IMR-90 (cell line): ENCODE data around the gene PALLD. TPM values are rescaled to one million over a fixed set of nuclear protein-coding genes. Genes with fewer than 3 reads are reported as not detected.

ENCODE experiments used
- ATAC-seq: fragments of 200-7000 bp; cut with Tn5 transposase; 2 replicates; pipeline ENCODE4 v1.9.1; 2020; ENCODE audit warnings: low read depth, mild to moderate bottlenecking, moderate library complexity
- BruUV-seq: library from RNA; stranded (reverse); fragments of 400-500 nt; replicated peaks from 2 replicates; lab custom pipeline; 2021; lab: Mats Ljungman, UMichigan
- CTCF ChIA-PET: fragments of 300-600 bp; formaldehyde crosslinking; extraction: SDS; loops from one replicate; lab custom pipeline; 2021; ENCODE audit warnings: antibody characterized with exemption; lab: Yijun Ruan, JAX
- POLR2A ChIA-PET: fragments of 300-600 bp; sonication (Branson Sonifier 250); formaldehyde crosslinking; loops from one replicate; lab custom pipeline; 2022; ENCODE audit warnings: antibody characterized with exemption; ENCODE audit not compliant: unreplicated experiment; lab: Charles Lee
- DNase-seq: peaks from one replicate; pipeline ENCODE4 v3.0.0; 2013
- H2AFZ ChIP-seq: replicated peaks from 2 replicates; pipeline ENCODE3; 2013; ENCODE audit warnings: low read length, mild to moderate bottlenecking; ENCODE audit not compliant: poor library complexity
- H2AK5ac ChIP-seq: 2 replicates; pipeline ENCODE4 v1.6.1; 2013; ENCODE audit warnings: low read depth, low read length, inconsistent platforms
- H2AK9ac ChIP-seq: replicated peaks from 2 replicates; pipeline ENCODE3; 2013; ENCODE audit warnings: mild to moderate bottlenecking, low read depth, low read length, moderate library complexity; ENCODE audit not compliant: poor library complexity
- H2BK120ac ChIP-seq: 2 replicates; pipeline ENCODE4 v1.6.1; 2013; ENCODE audit warnings: low read depth, low read length, inconsistent platforms
- H2BK15ac ChIP-seq: 3 replicates; pipeline ENCODE4 v1.6.1; 2013; ENCODE audit warnings: low read depth, low read length, inconsistent platforms
- H2BK20ac ChIP-seq: 2 replicates; pipeline ENCODE4 v1.6.1; 2013; ENCODE audit warnings: low read depth, mild to moderate bottlenecking, inconsistent platforms, low read length, moderate library complexity
- H2BK5ac ChIP-seq: 2 replicates; pipeline ENCODE4 v1.6.1; 2013; ENCODE audit warnings: mild to moderate bottlenecking, low read depth, low read length, inconsistent platforms; ENCODE audit not compliant: poor library complexity, severe bottlenecking
- H3K14ac ChIP-seq: replicated peaks from 2 replicates; pipeline ENCODE4 v1.6.1; 2013; ENCODE audit warnings: low read depth, low read length, inconsistent platforms
- H3K18ac ChIP-seq: 2 replicates; pipeline ENCODE4 v1.6.1; 2013; ENCODE audit warnings: low read depth, low read length, control low read depth
- H3K23ac ChIP-seq: 2 replicates; pipeline ENCODE4 v1.6.1; 2013; ENCODE audit warnings: low read depth, low read length, inconsistent platforms
- H3K27ac ChIP-seq: 2 replicates; pipeline ENCODE4 v1.5.1; 2013; ENCODE audit warnings: mild to moderate bottlenecking, control low read depth, low read length; ENCODE audit not compliant: insufficient read depth
- H3K27me3 ChIP-seq: 2 replicates; pipeline ENCODE4 v1.6.1; 2013; ENCODE audit warnings: low read length; ENCODE audit not compliant: control insufficient read depth, insufficient read depth
- H3K36me3 ChIP-seq: 2 replicates; pipeline ENCODE4 v1.6.1; 2013; ENCODE audit warnings: low read length, mixed read lengths; ENCODE audit not compliant: control insufficient read depth, insufficient read depth
- H3K4ac ChIP-seq: 2 replicates; pipeline ENCODE4 v1.6.1; 2013; ENCODE audit warnings: low read depth, low read length, inconsistent platforms
- H3K4me1 ChIP-seq: 2 replicates; pipeline ENCODE4 v1.6.1; 2013; ENCODE audit warnings: low read length, mixed read lengths; ENCODE audit not compliant: control insufficient read depth, insufficient read depth
- H3K4me2 ChIP-seq: 2 replicates; pipeline ENCODE4 v1.6.1; 2013; ENCODE audit warnings: low read depth, mild to moderate bottlenecking, control low read depth, low read length, moderate library complexity
- H3K4me3 ChIP-seq: 2 replicates; pipeline ENCODE4 v1.5.1; 2013; ENCODE audit warnings: low read depth, mild to moderate bottlenecking, control low read depth, low read length, moderate library complexity; ENCODE audit not compliant: insufficient read depth
- H3K56ac ChIP-seq: 2 replicates; pipeline ENCODE4 v1.6.1; 2013; ENCODE audit warnings: low read length, inconsistent platforms; ENCODE audit not compliant: insufficient read depth; ENCODE audit errors: extremely low read depth
- H3K79me1 ChIP-seq, 2 experiments: 2 replicates each; pipeline ENCODE4 v1.6.1; 2013; ENCODE audit warnings: low read length in 2 of 2, inconsistent platforms in 1 of 2, low read depth in 1 of 2
- H3K9ac ChIP-seq: 2 replicates; pipeline ENCODE4 v1.6.1; 2013; ENCODE audit warnings: low read depth, low read length, control low read depth
- H3K9me1 ChIP-seq: 2 replicates; pipeline ENCODE4 v1.6.1; 2013; ENCODE audit warnings: low read length, inconsistent platforms; ENCODE audit not compliant: insufficient read depth
- H3K9me3 ChIP-seq: 2 replicates; pipeline ENCODE4 v1.6.1; 2013; ENCODE audit warnings: low read length; ENCODE audit not compliant: control insufficient read depth, insufficient read depth
- H4K20me1 ChIP-seq: 2 replicates; pipeline ENCODE4 v1.6.1; 2013; ENCODE audit warnings: low read length, inconsistent platforms; ENCODE audit not compliant: insufficient read depth
- H4K5ac ChIP-seq: 2 replicates; pipeline ENCODE4 v1.6.1; 2013; ENCODE audit warnings: mild to moderate bottlenecking, low read depth, low read length, control low read depth
- H4K8ac ChIP-seq, 2 experiments: 2 replicates each; pipeline ENCODE4 v1.6.1; 2013; ENCODE audit warnings: low read depth in 2 of 2, low read length in 2 of 2, control low read depth in 1 of 2, inconsistent platforms in 1 of 2
- H4K91ac ChIP-seq: 2 replicates; pipeline ENCODE4 v1.6.1; 2013; ENCODE audit warnings: low read depth, low read length, inconsistent platforms; ENCODE audit not compliant: insufficient read depth
- CEBPB ChIP-seq: IDR thresholded peaks from 2 replicates; pipeline ENCODE4 v1.6.1; 2012; ENCODE audit warnings: low read depth, low read length, improper control_type of control experiment
- MAZ ChIP-seq: IDR thresholded peaks from 2 replicates; pipeline ENCODE4 v1.6.1; 2012; ENCODE audit warnings: low read depth, mild to moderate bottlenecking, low read length, improper control_type of control experiment, moderate library complexity, borderline replicate concordance
- WGBS, 2 experiments: methylation state at CpG; one replicate each; pipeline versions ENCODE4 v1.1.5 to v1.1.7; 2013; ENCODE audit warnings: missing lambda C conversion rate in 2 of 2; ENCODE audit not compliant: insufficient read length in 1 of 2; ENCODE audit errors: extremely low coverage in 2 of 2; 5-methylcytosine and 5-hydroxymethylcytosine counted together
- dilution Hi-C: fragments of 300-500 bp; cut with HindIII; formaldehyde crosslinking; loops from one replicate; pipeline ENCODE4 v1.14.3; 2018; ENCODE audit warnings: low sequenced_read_pairs; ENCODE audit not compliant: unreplicated experiment
- in situ Hi-C: fragments of 300-500 bp; cut with MboI; formaldehyde crosslinking; loops from 3 replicates; pipeline ENCODE4 v1.14.3; 2019; ENCODE audit warnings: low sequenced_read_pairs, inconsistent platforms, mixed read lengths
- intact Hi-C: fragments of 100-400 bp; cut with micrococcal nuclease; formaldehyde crosslinking; loops from 2 replicates; pipeline ENCODE4 v1.10.0; 2022
- polyA plus RNA-seq, 3 experiments: library from polyadenylated mRNA; depleted of rRNA; stranded (reverse); fragments of >200 nt; gene quantifications; 2 replicates each; pipeline ENCODE4 v1.2.3, GENCODE V29; 2012; ENCODE audit warnings: low replicate concordance in 1 of 3
- total RNA-seq: library from RNA; depleted of rRNA; stranded (reverse); fragments of >200 nt; gene quantifications from 2 replicates; pipeline ENCODE4 v1.2.3, GENCODE V29; 2012
- TF ChIP-seq, protein P1 (sequence below): conservative IDR thresholded peaks from 2 replicates; pipeline ENCODE4 v1.5.1; 2012; ENCODE audit warnings: mild to moderate bottlenecking, low read depth, low read length, improper control_type of control experiment

PALLD gene
- total and polyA plus RNA-seq, 2 of the 4 experiments (the other 2 are of a cell fraction) = 91.0 to 91.9 TPM

DNA sequence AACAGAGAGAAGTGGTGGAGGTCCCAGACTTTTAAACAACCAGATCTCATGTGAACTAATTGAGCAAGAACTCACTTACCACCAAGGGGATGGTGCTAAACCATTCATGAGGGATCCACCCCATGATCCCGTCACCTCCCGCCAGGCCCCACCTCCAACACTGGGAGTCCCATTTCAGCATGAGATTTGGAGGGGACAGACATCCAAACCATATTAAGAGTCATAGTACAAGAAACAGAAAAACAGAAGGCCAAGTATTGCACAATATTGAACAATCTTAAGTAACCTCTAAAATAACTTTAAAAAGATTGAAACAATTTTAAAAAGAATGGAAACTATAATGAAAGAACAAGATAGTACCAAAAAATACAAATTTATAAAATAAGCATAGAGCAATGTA is 403.2 kb downstream of the PALLD start:
- no peaks in the 10 kb centered on the region for H3K27me3 ChIP-seq
- no peak overlapping the region for H3K4me3 ChIP-seq
- intact Hi-C loops = no loop called here
- no peaks in the 10 kb centered on the region for H3K9me3 ChIP-seq
- dilution Hi-C loops = no loop called here
- H2BK120ac ChIP-seq = no peak overlapping the region
- peaks cover 13 to 18% of the 10 kb centered on the region in 2 experiments for H3K79me1 ChIP-seq
- peak overlapping the region; percentile 22; the same call in 1 of the 2 replicates for H4K91ac ChIP-seq
- H3K4me2 ChIP-seq = no peak overlapping the region
- TF ChIP-seq CEBPB = peak; percentile 92
- TF ChIP-seq MAZ = no peak
- TF ChIP-seq, protein P1, sequence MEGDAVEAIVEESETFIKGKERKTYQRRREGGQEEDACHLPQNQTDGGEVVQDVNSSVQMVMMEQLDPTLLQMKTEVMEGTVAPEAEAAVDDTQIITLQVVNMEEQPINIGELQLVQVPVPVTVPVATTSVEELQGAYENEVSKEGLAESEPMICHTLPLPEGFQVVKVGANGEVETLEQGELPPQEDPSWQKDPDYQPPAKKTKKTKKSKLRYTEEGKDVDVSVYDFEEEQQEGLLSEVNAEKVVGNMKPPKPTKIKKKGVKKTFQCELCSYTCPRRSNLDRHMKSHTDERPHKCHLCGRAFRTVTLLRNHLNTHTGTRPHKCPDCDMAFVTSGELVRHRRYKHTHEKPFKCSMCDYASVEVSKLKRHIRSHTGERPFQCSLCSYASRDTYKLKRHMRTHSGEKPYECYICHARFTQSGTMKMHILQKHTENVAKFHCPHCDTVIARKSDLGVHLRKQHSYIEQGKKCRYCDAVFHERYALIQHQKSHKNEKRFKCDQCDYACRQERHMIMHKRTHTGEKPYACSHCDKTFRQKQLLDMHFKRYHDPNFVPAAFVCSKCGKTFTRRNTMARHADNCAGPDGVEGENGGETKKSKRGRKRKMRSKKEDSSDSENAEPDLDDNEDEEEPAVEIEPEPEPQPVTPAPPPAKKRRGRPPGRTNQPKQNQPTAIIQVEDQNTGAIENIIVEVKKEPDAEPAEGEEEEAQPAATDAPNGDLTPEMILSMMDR = no peak
- in situ Hi-C loops = no loop called here
- ATAC-seq (no peak; the same call in 1 of the 2 replicates), DNase-seq (no peak)
- no peak overlapping the region for H4K5ac ChIP-seq
- H2AK9ac ChIP-seq = no peak overlapping the region
- H3K9me1 ChIP-seq = no peaks in the 10 kb centered on the region
- no peak overlapping the region for H3K9ac ChIP-seq
- no peak overlapping the region for H3K23ac ChIP-seq
- no peak overlapping the region; the same call in 1 of the 2 replicates for H2AK5ac ChIP-seq
- no peak overlapping the region for H2BK20ac ChIP-seq
- CTCF ChIA-PET = no interaction called here
- H3K56ac ChIP-seq = no peak overlapping the region
- no CpG with 5 or more reads among the region's 2 CpGs for WGBS, 2 experiments
- BruUV-seq = no TSS peak
- no peak overlapping the region for H3K18ac ChIP-seq
- no peak overlapping the region for H3K4ac ChIP-seq
- POLR2A ChIA-PET = no interaction called here
- H3K27ac ChIP-seq = peak overlapping the region; percentile 69; the same call in 1 of the 2 replicates
- H3K4me1 ChIP-seq = no peaks in the 10 kb centered on the region
- no peak overlapping the region for H4K8ac ChIP-seq
- H3K14ac ChIP-seq = no peak overlapping the region
- H3K36me3 ChIP-seq = peaks cover 55% of the 10 kb centered on the region
- no peak overlapping the region for H2BK15ac ChIP-seq
- no peak overlapping the region for H2AFZ ChIP-seq
- H4K20me1 ChIP-seq = no peaks in the 10 kb centered on the region
- no peak overlapping the region for H2BK5ac ChIP-seq
